MCF 10A (cell line): ENCODE results near the gene BNIPL. TPM values are rescaled to one million over a fixed set of nuclear protein-coding genes. Genes with fewer than 3 reads are reported as not detected.

ENCODE experiments used
- BruUV-seq: library from RNA; stranded (reverse); fragments of 400-500 nt; replicated peaks from 2 replicates; lab custom pipeline; 2021; lab: Mats Ljungman, UMichigan
- CTCF ChIA-PET: fragments of 300-600 bp; sonication (Branson Sonifier 250); formaldehyde crosslinking; extraction: SDS; loops from one replicate; lab custom pipeline; 2021; ENCODE audit warnings: antibody characterized with exemption, inconsistent platforms; lab: Yijun Ruan, JAX
- POLR2A ChIA-PET: fragments of 300-600, 350-650 bp; sonication (Branson Sonifier 250); formaldehyde crosslinking; extraction: SDS; loops from one replicate; lab custom pipeline; 2020; ENCODE audit warnings: antibody characterized with exemption, inconsistent platforms; lab: Yijun Ruan, JAX
- DNase-seq: peaks from one replicate; pipeline ENCODE4 v3.0.0-alpha.2; 2018; ENCODE audit not compliant: unreplicated experiment
- H3K27ac Mint-ChIP-seq: one replicate; pipeline ENCODE4 v1.8.0; 2022; ENCODE audit warnings: mild to moderate bottlenecking, low read depth, mixed read lengths; ENCODE audit not compliant: unreplicated experiment
- H3K27me3 Mint-ChIP-seq: one replicate; pipeline ENCODE4 v1.8.0; 2022; ENCODE audit warnings: mixed read lengths; ENCODE audit not compliant: insufficient read depth, unreplicated experiment
- H3K36me3 Mint-ChIP-seq: one replicate; pipeline ENCODE4 v1.8.0; 2022; ENCODE audit warnings: mild to moderate bottlenecking, moderate library complexity, mixed read lengths; ENCODE audit not compliant: insufficient read depth, unreplicated experiment
- H3K4me1 Mint-ChIP-seq: one replicate; pipeline ENCODE4 v1.8.0; 2022; ENCODE audit warnings: mixed read lengths; ENCODE audit not compliant: insufficient read depth, unreplicated experiment
- H3K4me3 Mint-ChIP-seq: one replicate; pipeline ENCODE4 v1.8.0; 2022; ENCODE audit warnings: mild to moderate bottlenecking, moderate library complexity, mixed read lengths; ENCODE audit not compliant: unreplicated experiment
- H3K9me3 Mint-ChIP-seq: one replicate; pipeline ENCODE4 v1.8.0; 2022; ENCODE audit warnings: mixed read lengths; ENCODE audit not compliant: unreplicated experiment
- intact Hi-C: fragments of 100-400 bp; cut with micrococcal nuclease; formaldehyde crosslinking; loops from 2 replicates; pipeline ENCODE4 v1.14.1; 2022
- total RNA-seq: library from RNA; stranded (reverse); gene quantifications from 2 replicates; pipeline ENCODE4 v1.2.3, GENCODE V29; 2022
- TF ChIP-seq, protein P1 (sequence below): fragments of 200-600 bp; IDR thresholded peaks from one replicate; pipeline ENCODE4 v1.8.0; 2022; ENCODE audit warnings: antibody characterized with exemption, mild to moderate bottlenecking; ENCODE audit not compliant: unreplicated experiment

Gene BNIPL
- total RNA-seq, 1 experiment from 2014 or later: 1.2 TPM

DNA sequence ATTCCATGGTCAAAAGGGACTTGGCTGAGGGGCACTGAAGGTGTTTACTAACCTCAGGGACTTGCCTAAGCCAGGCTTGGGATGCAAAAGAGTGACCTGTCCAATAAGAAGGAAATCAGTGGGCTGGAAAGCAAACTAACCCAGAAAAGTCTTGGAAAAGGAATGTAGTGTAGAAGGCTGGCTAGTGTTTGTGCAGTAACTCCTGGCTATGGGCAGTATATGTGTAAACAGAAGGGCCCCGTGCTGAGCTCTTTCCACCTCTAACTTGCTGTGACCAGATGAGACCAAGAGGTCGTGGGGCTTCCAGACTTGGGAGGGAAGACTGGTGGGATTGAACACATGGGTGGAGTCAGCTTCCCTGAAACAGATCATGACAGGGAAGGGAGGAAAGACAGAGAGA is 33.8 kb upstream of the BNIPL start:
- TF ChIP-seq, protein P1, sequence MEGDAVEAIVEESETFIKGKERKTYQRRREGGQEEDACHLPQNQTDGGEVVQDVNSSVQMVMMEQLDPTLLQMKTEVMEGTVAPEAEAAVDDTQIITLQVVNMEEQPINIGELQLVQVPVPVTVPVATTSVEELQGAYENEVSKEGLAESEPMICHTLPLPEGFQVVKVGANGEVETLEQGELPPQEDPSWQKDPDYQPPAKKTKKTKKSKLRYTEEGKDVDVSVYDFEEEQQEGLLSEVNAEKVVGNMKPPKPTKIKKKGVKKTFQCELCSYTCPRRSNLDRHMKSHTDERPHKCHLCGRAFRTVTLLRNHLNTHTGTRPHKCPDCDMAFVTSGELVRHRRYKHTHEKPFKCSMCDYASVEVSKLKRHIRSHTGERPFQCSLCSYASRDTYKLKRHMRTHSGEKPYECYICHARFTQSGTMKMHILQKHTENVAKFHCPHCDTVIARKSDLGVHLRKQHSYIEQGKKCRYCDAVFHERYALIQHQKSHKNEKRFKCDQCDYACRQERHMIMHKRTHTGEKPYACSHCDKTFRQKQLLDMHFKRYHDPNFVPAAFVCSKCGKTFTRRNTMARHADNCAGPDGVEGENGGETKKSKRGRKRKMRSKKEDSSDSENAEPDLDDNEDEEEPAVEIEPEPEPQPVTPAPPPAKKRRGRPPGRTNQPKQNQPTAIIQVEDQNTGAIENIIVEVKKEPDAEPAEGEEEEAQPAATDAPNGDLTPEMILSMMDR: no peak
- Mint-ChIP-seq H3K4me1 (peaks cover 32% of the 10 kb centered on the region), H3K36me3 (peaks cover 27% of the 10 kb centered on the region), H3K4me3 (peak overlapping the region; percentile 13), H3K27me3 (no peaks in the 10 kb centered on the region), H3K27ac (no peak overlapping the region), H3K9me3 (no peaks in the 10 kb centered on the region)
- no TSS peak for BruUV-seq
- intact Hi-C loops: no loop called here
- POLR2A ChIA-PET: interaction anchor here (1.1 to 1.3 kb wide), 3 partner anchors 8 to 26 kb away, joined by 3 to 6 read pairs (median 3); partner anchors contain the start of gene ANXA9
- CTCF ChIA-PET: interaction anchor here (0.5 to 12.4 kb wide), 6 partner anchors 8 to 177 kb away, joined by 3 to 302 read pairs (median 4); partner anchors contain the start of genes ANXA9, CDC42SE1, CERS2 and TNFAIP8L2
- DNase-seq: no peak

DNA sequence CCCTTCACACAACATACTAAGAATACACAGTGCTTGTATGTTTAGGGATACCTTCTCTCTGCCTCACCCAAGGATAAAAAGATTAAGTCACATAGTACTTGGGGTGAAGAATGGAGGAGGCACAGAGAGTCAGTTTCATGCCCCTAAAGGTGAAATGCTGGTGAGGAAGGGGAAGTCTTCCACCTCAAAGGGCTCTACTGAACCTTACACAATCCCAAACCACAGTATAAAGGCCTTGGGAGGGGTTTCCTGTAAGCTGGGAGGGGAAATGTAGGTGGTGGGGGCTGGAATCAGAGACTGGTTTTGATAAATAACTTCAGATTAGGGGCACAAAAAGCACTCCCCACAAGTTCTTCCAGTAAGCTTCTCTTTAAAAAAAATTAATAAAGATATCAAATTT is 33.2 kb upstream of the BNIPL start:
- Mint-ChIP-seq H3K27me3 (no peaks in the 10 kb centered on the region), H3K9me3 (no peaks in the 10 kb centered on the region), H3K4me3 (no peak overlapping the region), H3K27ac (no peak overlapping the region), H3K36me3 (peaks cover 27% of the 10 kb centered on the region), H3K4me1 (peaks cover 37% of the 10 kb centered on the region)
- DNase-seq: no peak
- ChIA-PET CTCF (interaction anchor here (0.5 to 1.2 kb wide), 4 partner anchors 8 to 380 kb away, joined by 3 to 5 read pairs (median 4); partner anchors contain the start of gene CDC42SE1), POLR2A (interaction anchor here (0.7 to 1.2 kb wide), 4 partner anchors 9 to 73 kb away, joined by 3 read pairs; no protein-coding TSS in a partner anchor)
- BruUV-seq: no TSS peak
- intact Hi-C loops: no loop called here
- TF ChIP-seq, protein P1: no peak

- ChIA-PET POLR2A (interaction anchor here (0.6 to 3.7 kb wide), 53 partner anchors 10 to 1118 kb away, joined by 3 to 61 read pairs (median 5); partner anchors contain the start of genes ANXA9, APH1A, C1orf56 and CDC42SE1), CTCF (interaction anchor here (0.5 to 3.7 kb wide), 33 partner anchors 10 to 750 kb away, joined by 3 to 113 read pairs (median 5); partner anchors contain the start of genes ANXA9, BNIPL, CDC42SE1 and MLLT11)
- intact Hi-C loops: loop anchor here (1.0 to 5.0 kb wide), 3 partner anchors 27 to 444 kb away; partner anchors contain the start of gene CDC42SE1
- peaks cover 43% of the 10 kb centered on the region for H3K4me1 Mint-ChIP-seq
- TF ChIP-seq, protein P1: no peak
- no TSS peak for BruUV-seq
- H3K27ac Mint-ChIP-seq: peak overlapping the region; percentile 99
- peak overlapping the region; percentile 94 for H3K4me3 Mint-ChIP-seq
- no peaks in the 10 kb centered on the region for H3K27me3 Mint-ChIP-seq
- peaks cover 16% of the 10 kb centered on the region for H3K36me3 Mint-ChIP-seq
- H3K9me3 Mint-ChIP-seq: no peaks in the 10 kb centered on the region
- peak; percentile 38 for DNase-seq
These were observed 30.6 kb upstream of the BNIPL start for GRCh38 chr1:151005729-151006319.
